HG03066 (cell line): ENCODE measurements around the gene VASP.
A peak's percentile ranks its signal among the peaks of the same experiment; 100 is the strongest.
"Not testable (repeated sequence)": the region's sequence is repeated elsewhere in the genome, so short reads cannot be mapped to it uniquely, and the experiment has no call there.

Experiments used
- ATAC-seq: cut with Tn5 transposase; IDR thresholded peaks from one replicate; pipeline ENCODE4 v1.9.1; 2021; ENCODE audit warnings: low read depth; ENCODE audit not compliant: unreplicated experiment

The VASP gene

DNA sequence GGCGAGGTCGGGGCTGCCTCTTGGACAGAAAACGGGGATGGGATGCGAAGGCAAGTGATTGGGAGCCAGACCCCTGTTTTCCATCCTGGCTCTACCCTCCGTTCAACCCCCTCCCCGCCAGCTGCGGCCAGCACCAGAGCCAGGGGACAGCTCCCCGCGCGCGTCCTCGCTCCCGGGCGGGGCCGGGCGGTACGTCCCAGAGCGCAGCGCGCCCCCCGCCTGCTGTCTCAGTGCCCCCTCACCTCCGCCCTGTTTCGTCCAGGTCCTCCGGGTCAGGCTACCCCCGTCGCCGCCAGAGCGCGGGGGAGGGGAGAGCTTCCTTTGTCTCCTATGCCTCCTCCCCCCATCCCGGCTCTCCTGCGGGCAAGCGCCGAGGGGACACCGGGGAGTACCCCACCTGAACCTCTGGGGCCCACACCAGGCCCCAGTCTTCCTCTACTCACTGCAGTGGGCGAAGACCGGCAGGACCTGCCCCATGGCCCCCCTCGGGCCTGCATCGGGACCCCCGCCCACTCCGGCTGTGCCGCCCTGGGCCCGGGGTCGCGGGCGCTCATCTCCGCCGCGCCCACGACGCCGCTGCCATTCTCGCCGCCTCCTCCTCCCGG, 10.8 kb upstream of the VASP start:
- peak; percentile 17 for ATAC-seq

DNA sequence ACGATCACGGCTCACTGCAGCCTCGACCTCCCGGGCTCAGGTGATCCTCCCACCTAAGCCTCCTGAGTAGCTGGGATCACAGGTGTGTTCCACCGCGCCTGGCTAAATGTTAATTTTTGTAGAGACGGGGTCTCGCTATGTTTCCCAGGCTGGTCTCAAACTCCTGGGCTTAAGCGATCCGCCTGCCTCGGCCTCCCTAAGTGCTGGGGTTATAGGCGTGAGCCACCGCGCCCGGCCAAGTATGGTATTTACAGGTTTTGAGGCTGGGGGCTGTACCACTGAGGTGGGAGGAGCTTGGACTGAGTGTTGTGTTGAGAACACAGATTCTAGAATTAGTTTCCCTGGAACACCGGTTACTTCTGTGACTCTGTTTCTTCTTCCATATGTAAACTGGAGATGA, 9.5 kb upstream of the VASP start:
- ATAC-seq: no peak

DNA sequence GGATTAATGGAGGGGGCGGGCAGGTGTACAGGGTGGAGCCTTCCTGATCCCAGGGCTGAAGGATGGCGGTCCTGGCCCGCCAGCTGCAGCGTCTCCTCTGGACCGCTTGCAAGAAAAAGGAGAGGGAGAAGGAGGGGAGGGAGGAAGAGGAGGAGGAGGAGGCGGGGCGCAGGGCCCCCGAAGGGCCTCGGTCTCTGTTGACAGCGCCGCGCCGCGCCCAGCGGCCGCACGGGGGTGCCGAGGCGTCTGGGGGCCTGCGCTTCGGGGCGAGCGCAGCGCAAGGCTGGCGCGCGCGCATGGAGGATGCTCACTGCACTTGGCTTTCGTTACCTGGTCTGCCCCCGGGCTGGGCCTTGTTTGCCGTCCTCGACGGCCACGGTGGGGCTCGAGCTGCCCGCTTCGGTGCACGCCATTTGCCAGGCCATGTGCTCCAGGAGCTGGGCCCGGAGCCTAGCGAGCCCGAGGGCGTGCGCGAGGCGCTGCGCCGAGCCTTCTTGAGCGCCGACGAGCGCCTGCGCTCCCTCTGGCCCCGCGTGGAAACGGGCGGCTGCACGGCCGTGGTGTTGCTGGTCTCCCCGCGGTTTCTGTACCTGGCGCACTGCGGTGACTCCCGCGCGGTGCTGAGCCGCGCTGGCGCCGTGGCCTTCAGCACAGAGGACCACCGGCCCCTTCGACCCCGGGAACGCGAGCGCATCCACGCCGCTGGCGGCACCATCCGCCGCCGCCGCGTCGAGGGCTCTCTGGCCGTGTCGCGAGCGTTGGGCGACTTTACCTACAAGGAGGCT, 8.7 kb upstream of the VASP start, which contains the start of gene PPM1N:
PPM1N (plus strand) TSS at position 33 of the 785 bp plus-strand sequence; CDS start at position 63, 30 bp downstream.
- ATAC-seq: no peak

DNA sequence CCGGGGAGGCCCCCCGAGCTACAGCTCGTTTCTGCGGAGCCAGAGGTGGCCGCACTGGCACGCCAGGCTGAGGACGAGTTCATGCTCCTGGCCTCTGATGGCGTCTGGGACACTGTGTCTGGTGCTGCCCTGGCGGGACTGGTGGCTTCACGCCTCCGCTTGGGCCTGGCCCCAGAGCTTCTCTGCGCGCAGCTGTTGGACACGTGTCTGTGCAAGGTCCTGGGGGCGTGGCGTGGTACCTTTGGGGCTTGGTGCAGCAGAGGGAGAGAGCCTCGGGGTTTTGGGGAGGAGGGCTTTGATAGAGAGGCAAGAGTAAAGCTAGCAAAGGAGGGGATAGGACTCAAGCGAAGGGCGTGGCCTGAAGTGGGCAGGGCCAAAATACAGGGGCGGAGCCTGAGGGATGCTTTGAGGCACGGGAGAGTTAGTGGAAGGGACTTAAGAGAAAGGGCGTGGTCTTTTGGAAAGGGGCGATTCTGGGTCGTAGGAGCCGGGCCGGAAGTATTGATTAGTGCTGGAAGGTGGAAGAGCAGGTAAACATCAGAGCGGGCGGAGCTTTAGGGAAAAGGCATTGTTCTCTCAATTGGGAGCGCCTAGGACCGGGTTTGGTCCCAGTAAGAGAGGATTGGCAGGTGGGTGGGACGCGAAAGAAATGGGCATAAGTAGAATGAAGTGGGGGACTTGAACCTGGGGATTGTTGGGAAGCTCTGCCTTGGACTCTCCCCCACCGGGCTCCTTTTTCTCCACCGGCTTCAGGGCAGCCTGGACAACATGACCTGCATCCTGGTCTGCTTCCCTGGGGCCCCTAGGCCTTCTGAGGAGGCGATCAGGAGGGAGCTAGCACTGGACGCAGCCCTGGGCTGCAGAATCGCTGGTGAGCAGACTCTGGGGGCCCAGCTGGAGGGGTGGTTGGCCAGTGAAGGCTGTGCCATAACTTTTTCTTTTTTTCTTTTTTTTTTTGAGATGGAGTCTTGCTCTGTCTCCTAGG, 7.8 kb upstream of the VASP start:
- no peak for ATAC-seq

DNA sequence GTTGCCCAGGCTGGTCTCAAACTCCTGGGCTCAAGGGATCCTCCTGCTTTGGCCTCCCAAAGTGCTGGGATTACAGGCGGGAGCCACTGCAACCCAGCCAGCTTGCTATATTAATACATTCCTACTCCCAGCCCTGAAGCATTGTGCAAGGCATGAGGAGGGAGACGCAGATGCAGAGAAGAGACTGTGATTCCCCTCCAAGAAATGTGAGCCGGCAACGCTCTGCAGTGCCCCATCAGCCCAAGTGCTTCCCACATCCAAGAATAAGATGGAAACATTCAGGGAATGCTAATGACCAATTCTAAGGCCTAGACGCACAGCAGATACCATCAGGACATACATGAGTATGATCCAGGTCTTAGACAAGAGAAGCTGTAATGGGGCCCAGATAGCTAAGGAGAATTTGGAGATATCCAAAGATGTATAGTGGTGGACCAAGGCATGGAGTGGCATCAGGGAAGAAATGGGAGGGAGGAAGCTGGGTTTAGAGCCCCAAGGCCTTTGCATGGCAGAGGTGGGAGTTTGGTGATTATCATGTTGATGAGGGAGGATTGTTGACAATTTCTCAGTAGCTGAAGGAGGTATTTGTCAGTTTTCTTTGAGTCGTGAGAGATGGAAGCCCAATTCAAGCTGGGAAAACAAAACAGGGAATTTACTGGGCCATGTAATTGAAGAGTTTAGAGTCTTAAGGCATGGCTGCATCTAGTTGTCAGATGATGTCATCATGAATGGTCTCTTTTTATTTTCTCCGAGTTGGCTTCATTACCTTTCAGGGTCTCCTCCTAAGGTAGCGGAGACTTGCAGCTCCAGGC, 6.2 kb upstream of the VASP start:
- no peak for ATAC-seq

DNA sequence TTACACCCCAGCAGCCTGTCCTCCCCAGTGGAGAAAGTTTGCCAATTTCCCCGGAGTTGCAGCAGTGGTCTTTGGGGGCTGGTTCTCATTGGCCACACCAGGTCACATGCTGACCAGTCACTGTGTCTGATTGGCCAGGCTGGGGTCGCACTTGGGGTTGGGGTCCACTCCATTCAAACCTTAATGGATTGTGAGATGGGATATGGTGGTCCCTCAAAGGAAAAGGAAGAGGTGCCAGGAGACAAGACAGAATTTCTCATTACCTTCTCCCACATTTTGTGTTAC, 5.6 kb upstream of the VASP start:
- no peak for ATAC-seq

DNA sequence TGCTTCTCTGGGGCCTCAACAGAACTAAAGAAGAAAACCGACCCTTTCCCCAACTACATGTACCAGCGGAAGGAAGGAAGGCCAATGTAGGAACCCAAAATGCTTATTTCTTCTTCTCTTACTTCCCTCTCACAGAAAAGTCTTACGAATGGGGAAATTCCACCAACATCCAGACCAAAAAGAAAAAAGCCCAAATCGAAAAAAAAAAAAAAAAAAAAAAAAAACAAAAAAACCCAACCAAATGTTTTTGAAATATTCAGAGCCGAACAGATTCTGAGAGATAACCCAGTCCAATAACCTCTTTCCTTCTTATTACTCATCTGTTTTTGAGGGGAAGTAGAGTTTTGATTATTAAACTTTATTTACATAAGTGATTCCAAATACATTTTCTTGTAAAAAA, 5.2 kb upstream of the VASP start:
- ATAC-seq: no peak

DNA sequence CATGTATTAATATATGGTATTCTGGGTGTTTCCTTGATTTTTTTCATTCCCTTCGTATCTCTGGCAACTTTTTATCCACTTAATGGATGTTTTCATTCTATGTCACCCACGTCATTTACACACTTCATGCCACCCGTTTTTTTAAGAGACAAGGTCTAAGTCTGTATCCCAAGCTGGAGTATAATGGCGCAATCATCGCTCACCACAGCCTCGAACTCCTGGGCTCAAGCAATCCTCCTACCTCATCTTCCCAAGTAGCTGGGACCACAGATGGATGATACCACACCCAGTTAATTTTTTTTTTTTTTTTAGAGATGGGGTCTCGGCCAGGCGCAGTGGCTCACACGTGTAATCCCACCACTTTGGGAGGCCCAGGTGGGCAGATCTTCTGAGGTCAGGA, 3.4 kb upstream of the VASP start:
- ATAC-seq: no peak

DNA sequence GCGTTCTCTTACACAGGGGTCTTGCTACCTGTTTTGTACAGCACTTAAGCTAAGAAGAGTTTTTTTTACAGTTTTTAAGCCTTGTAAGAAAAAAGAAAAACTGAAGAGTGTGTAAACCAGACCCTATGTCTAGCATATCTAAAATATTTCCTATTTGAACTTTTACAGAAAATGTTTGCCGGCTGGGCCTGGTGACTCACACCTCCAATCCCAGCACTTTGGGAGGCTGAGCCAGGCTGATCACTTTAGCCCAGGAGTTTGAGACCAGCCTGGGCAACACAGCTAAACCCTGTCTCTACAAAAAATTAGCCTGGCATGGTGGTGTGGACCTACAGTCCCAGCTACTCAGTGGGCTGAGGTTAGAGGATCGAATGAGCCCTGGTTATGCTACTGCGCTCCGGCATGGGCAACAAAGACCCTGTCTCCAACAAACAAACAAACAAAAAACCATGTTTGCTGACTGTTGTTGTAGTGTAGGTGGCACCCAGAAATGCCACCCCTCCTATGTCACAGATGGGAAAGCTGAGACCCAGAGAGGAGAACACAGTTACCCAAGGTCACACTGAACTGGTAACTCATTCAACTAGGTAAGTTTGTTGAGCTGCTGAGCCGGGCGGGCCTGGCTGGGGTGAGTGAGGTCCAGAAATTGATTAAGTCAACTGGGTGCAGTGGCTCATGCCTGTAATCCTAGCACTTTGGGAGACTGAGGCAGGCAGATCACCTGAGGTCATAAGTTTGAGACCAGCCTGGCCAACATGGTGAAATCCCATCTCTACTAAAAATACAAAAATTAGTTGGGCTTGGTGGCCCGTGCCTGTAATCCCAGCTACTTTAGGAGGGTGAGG, 1.9 kb upstream of the VASP start:
- no peak for ATAC-seq

DNA sequence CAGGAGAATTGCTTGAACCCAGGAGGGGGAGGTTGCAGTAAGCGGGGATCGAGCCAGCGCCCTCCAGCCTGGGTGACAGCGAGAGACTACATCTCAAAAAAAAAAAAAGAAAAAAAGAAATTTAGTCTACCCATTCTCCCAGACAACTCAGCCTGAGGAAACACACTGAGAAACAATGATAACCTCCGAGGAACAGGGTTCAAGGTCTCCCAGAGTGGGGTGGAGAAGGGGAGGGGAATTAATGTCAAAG, 1.4 kb upstream of the VASP start:
- ATAC-seq: no peak

DNA sequence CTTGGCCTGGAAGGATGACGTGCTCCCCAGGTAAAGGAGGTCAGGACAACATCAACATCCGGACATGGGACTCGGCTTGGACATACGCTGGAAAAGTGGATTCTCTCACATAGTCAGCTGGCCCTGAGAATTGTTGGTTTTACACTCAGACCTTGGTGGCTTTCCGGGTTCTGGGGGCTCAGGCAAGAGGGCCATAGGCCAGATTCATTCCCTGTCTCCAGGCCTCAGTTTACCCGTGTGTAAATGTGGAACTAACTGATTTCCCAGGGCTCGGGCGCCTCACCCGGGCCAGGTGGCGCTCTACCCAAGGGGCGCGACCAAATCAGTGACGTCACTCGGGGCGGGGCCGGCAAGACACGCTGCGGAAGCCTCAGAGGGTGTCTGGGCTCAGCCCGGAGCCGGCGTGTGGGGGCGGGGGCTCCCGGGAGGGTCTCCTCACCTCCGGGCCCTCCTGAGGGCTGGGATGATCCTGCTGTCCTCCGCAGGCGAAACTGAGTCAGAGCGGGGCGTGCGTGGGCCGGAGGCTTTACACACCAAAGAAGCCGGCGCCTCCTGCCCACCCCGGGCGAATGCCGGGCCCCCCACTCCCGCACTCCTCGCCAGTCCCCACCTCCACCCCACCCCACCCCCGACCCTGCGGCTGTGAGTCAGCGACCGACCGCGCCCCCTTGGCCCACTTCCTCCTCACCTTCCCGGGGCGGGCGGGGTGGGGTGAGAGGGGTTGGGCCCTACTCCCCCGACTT, 862 bp upstream of the VASP start:
- peak; percentile 49 for ATAC-seq

DNA sequence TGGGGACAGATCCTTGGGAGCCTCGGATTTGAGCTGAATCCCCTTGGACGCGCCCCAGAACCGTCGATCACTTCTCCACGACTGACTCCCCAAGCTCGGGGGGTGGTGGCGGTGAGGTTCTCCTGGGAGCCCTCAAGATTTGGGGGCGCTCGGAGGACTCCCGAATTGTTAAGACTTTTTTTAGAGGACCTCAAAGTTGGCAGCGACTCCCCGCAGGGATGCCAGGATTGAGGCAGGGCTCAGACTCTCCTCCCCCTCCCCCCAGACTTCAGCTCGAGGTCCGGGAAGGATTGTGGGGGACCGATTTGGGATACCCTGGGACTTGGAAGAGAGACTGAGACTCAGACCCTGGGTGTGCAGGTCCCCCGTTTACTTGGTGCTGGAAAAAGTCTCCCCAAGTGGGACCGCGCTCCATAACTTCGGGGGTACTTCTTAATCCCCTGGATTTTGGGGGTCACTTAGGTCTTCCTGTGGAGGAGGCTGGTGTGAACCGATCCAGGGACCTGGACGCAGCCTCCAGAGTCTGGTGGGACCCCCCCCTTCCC, 665 bp downstream of the VASP start:
- ATAC-seq: no peak

DNA sequence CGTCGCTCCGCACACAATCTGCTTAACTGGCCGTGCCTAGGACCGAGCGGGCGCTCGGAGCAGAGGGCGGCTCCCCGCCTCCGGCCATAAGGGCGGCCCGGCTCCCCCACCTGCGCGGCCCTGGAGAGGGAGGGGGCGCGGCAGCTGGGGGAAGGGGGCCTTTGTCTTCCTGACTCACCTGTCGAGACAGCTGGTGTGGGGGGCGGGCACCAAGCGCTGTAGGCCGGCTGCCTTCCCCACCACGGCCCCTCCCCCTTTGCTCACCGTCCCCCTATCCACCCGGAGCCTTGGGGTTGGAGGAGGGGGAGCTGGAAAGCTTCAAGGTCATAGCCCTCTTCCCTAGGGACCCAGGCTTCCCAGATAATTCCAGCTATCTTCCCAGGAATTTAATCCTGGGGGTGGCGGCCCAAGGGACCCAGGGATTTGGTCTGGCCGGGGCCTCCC, 1.2 kb downstream of the VASP start:
- ATAC-seq: no peak

DNA sequence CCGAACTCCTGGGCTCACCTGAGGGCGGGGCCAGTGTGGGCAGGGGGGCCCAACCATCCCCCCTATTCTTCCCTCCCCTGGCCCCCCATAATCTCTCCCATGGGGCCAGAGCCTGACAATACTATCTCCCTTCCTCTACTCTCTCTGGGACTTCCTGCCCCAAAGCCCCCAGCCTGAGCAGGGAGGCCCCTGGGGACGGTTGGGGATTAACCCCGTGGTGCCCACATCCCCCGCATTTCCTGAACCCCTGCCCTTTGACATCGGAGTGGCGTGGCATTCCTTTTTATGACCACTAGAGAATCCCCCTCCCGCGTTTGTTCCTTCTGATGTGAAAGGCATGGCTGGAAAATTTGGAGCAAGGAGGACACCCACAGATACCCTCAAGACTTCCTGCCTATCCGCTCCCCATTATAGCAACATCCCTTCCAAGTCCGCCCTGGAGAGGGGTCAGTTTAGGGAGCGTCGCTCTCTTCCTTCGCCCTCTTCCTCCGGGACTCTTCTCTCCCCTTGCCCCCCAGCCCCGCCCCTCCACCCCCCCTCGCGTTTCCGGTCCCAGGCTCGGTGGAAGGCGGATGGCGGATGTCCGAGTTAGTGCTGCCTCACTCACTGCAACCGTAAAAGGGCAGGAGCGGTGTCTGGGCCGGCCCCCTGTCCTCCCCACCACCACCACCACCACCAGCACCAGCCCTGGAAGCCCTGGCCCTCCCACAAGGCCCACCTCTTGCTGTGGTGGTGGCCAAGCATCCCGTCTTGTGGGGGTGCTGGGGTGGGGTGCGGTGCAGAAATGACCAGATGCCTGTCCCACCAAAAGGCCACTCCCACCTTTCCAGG, 1.8 kb downstream of the VASP start:
- ATAC-seq: no peak

DNA sequence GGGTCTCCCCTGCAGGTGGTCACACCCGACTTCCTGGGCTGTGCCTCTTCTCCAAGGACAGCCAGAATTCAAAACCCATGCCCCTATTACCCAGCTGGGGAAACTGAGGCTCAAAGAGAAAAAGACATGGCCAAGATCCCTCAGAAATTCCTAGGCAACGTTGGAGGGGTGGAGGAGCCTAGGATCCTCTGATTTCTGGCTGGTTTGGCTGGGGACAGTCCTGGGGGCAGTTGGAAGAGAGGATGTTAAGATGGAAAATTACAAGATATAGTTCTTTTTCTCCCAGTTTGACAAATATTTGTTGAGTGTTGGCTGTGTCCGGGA, 2.4 kb downstream of the VASP start:
- no peak for ATAC-seq

DNA sequence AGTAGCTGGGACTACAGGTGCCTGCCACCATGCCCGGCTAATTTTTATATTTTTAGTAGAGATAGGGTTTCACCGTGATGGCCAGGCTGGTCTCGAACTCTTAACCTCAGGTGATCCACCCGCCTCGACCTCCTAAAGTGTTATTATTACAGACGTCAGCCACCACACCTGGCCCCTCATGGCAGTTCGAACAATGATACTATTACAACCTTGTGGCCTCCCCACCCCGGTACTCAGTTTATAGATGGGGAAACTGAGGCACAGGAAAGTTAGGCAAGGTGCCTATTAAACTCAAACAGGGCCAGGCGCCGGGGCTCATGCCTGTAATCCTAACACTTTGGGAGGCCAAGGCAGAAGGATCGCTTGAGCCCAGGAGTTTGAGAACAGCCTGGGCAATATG, 3.1 kb downstream of the VASP start:
- ATAC-seq: not testable (repeated sequence)

DNA sequence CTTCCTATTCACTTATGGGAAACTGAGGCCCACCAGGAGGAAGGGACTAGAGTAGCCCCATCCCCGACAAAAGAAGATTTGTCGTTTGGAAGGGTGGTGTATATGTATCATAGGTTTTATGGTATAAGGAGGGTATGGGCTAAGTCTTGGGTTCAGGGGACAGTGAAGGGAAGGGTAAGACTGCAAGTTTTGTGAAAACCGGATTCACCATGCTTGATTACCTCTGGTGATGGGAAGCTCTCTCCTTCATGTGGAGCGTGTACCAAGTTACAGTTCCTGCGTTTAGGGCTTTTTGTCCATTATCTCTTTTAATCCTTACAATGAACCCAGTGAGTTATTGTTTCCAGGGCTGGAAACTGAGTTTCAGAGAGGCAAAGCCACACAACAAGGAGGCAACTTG, 3.8 kb downstream of the VASP start:
- no peak for ATAC-seq

DNA sequence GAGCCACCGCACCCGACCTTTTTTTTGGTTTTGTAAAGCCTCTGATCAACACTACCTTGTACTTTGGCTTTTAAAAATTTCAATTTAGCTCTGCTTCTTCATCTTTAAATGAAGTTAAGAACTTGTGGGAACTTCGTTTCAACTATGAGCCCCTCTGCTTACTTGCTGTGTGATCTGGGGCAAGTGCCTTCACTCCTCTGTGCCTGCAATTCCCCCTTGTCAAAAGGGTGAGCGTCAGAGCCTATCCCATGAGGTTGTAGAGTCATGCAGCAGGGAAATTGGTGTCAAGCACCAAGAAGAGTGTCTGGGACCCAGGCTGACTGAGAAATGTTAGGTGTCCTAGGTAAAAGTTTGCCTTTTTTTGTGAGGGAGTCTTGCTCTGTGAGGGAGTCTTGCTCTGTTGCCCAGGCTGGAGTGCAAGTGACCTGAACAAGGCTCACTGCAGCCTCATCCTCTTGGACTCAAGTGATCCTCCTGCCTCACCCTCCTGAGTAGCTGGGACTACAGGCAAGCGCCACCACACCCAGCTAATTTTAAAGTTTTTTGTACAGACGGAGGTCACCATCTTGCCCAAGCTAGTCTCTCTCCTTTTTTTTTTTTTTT, 5.7 kb downstream of the VASP start:
- ATAC-seq: no peak
